B cell (primary cell): Measurements from ENCODE around the gene MAML3. TPM values are rescaled to one million over a fixed set of nuclear protein-coding genes. Genes with fewer than 3 reads are reported as not detected.

Source experiments
- ATAC-seq: fragments of 200-7000 bp; cut with Tn5 transposase; one replicate; pipeline ENCODE4 v1.10.0; 2021; ENCODE audit warnings: low read depth, mild to moderate bottlenecking, moderate number of reproducible peaks, moderate library complexity
- CTCF ChIA-PET: fragments of 350-600 bp; sonication (Branson Sonifier 250); formaldehyde crosslinking; loops from one replicate; lab custom pipeline; 2021; ENCODE audit warnings: antibody characterized with exemption, inconsistent platforms; lab: Charles Lee
- POLR2A ChIA-PET: fragments of 350-600 bp; sonication (Branson Sonifier 250); formaldehyde crosslinking; loops from one replicate; lab custom pipeline; 2021; ENCODE audit warnings: antibody characterized with exemption; lab: Charles Lee
- DNase-seq: peaks from one replicate; pipeline ENCODE4 v3.0.0; 2013
- H2AFZ ChIP-seq: 2 replicates; pipeline ENCODE4 v1.6.1; 2012; ENCODE audit warnings: mild to moderate bottlenecking, low read depth, low read length; ENCODE audit not compliant: insufficient read depth, poor library complexity, severe bottlenecking
- H3K27ac ChIP-seq, 2 donors: 1 replicate in 1 of 2; 2 replicates in 1 of 2; pipeline ENCODE4 v1.5.1; 2012 to 2013; ENCODE audit warnings: low read length in 2 of 2, mild to moderate bottlenecking in 2 of 2, moderate library complexity in 1 of 2
- H3K27me3 ChIP-seq, 4 experiments: fragments of 200-600 bp in 1 of 4; sonication (generic) in 1 of 4; replicated peaks in 1 of 4; 1 replicate in 2 of 4; 2 replicates in 2 of 4; pipeline versions ENCODE4 v1.6.1 to v1.7.0; 2013 to 2016; ENCODE audit warnings: low read length in 3 of 4, mild to moderate bottlenecking in 2 of 4, mixed read lengths in 1 of 4, moderate library complexity in 1 of 4; ENCODE audit not compliant: insufficient read depth in 4 of 4, control insufficient read depth in 3 of 4; ENCODE audit errors: control extremely low read depth in 1 of 4
- H3K36me3 ChIP-seq, 2 experiments: replicated peaks in 1 of 2; 1 replicate in 1 of 2; 2 replicates in 1 of 2; pipeline versions ENCODE4 v1.6.1 to v1.7.1; 2013; ENCODE audit warnings: low read length in 1 of 2; ENCODE audit not compliant: insufficient read depth in 2 of 2, control insufficient read depth in 1 of 2; ENCODE audit errors: control extremely low read depth in 1 of 2, extremely low read depth in 1 of 2
- H3K4me1 ChIP-seq, 2 donors: fragments of 200-600 bp in 1 of 2; sonication (generic) in 1 of 2; 1 replicate in 1 of 2; 2 replicates in 1 of 2; pipeline versions ENCODE4 v1.5.1 to v1.6.1; 2013 to 2017; ENCODE audit warnings: low read length in 2 of 2; ENCODE audit not compliant: control insufficient read depth in 2 of 2, insufficient read depth in 2 of 2
- H3K4me2 ChIP-seq: replicated peaks from 2 replicates; pipeline ENCODE3; 2012; ENCODE audit warnings: mild to moderate bottlenecking, low read depth, low read length; ENCODE audit not compliant: poor library complexity, severe bottlenecking
- H3K4me3 ChIP-seq, 5 experiments: fragments of 200-600 bp in 1 of 5; sonication (generic) in 1 of 5; 1 replicate in 3 of 5; 2 replicates in 2 of 5; pipeline versions ENCODE4 v1.5.1 to v1.7.0; 2011 to 2016; ENCODE audit warnings: low read length in 4 of 5, mild to moderate bottlenecking in 4 of 5, low read depth in 2 of 5, control low read depth in 1 of 5, moderate library complexity in 1 of 5; ENCODE audit not compliant: insufficient read depth in 1 of 5; ENCODE audit errors: control extremely low read depth in 1 of 5, extremely low read depth in 1 of 5
- H3K79me2 ChIP-seq: fragments of 200-600 bp; sonication (generic); one replicate; pipeline ENCODE4 v1.6.0; 2016; ENCODE audit warnings: low read length; ENCODE audit not compliant: control insufficient read depth, insufficient read depth
- H3K9ac ChIP-seq: fragments of 200-600 bp; sonication (generic); 2 replicates; pipeline ENCODE4 v1.6.1; 2017; ENCODE audit warnings: mild to moderate bottlenecking, low read length, moderate library complexity
- H3K9me3 ChIP-seq, 3 donors: one replicate each; pipeline versions ENCODE4 v1.6.1 to v1.7.1; 2013; ENCODE audit warnings: low read length in 2 of 3; ENCODE audit not compliant: control insufficient read depth in 2 of 3, insufficient read depth in 1 of 3; ENCODE audit errors: control extremely low read depth in 1 of 3
- H4K20me1 ChIP-seq: 2 replicates; pipeline ENCODE4 v1.6.0; 2012; ENCODE audit warnings: mild to moderate bottlenecking, low read length; ENCODE audit not compliant: insufficient read depth, control insufficient read depth, poor library complexity, severe bottlenecking
- H3K27ac Mint-ChIP-seq: one replicate; pipeline ENCODE4 v1.8.0; 2021; ENCODE audit warnings: mixed read lengths
- H3K27me3 Mint-ChIP-seq: one replicate; pipeline ENCODE4 v1.8.0; 2021; ENCODE audit warnings: mixed read lengths
- H3K4me1 Mint-ChIP-seq: one replicate; pipeline ENCODE4 v1.8.0; 2021; ENCODE audit warnings: mixed read lengths
- H3K4me3 Mint-ChIP-seq: one replicate; pipeline ENCODE4 v1.8.0; 2021; ENCODE audit warnings: mixed read lengths
- H3K9me3 Mint-ChIP-seq: one replicate; pipeline ENCODE4 v1.8.0; 2022; ENCODE audit warnings: mixed read lengths; ENCODE audit not compliant: insufficient read depth
- EZH2 ChIP-seq: IDR thresholded peaks from 2 replicates; pipeline ENCODE4 v1.6.1; 2012; ENCODE audit warnings: borderline replicate concordance, low read depth, mild to moderate bottlenecking, moderate library complexity, low read length; ENCODE audit not compliant: insufficient read depth, poor library complexity, severe bottlenecking
- WGBS: methylation state at CpG from one replicate; pipeline ENCODE4 v1.1.5; 2013; ENCODE audit warnings: missing lambda C conversion rate; ENCODE audit not compliant: insufficient coverage; 5-methylcytosine and 5-hydroxymethylcytosine counted together
- intact Hi-C: fragments of 100-400 bp; cut with micrococcal nuclease; formaldehyde crosslinking; loops from one replicate; pipeline ENCODE4 v1.10.0; 2022
- polyA plus RNA-seq: library from polyadenylated mRNA; depleted of rRNA; stranded (reverse); fragments of >200 nt; gene quantifications from 2 replicates; pipeline ENCODE4 v1.2.3, GENCODE V29; 2012
- total RNA-seq, 2 donors: library from RNA; stranded (reverse); fragments of 120-200 nt in 1 of 2; gene quantifications; 1 replicate in 1 of 2; 2 replicates in 1 of 2; pipeline versions ENCODE4 v1.2.3 to v1.2.4, GENCODE V29; 2013 to 2022
- TF ChIP-seq, protein P1 (sequence below): fragments of 200-600 bp; IDR thresholded peaks from one replicate; pipeline ENCODE4 v1.8.0; 2022; ENCODE audit warnings: antibody characterized with exemption, mild to moderate bottlenecking

The MAML3 gene
- total and polyA plus RNA-seq, 2 donors (not counting 1 experiment from before 2014, with no cell fraction given), result 0.94 to 5.3 TPM

DNA sequence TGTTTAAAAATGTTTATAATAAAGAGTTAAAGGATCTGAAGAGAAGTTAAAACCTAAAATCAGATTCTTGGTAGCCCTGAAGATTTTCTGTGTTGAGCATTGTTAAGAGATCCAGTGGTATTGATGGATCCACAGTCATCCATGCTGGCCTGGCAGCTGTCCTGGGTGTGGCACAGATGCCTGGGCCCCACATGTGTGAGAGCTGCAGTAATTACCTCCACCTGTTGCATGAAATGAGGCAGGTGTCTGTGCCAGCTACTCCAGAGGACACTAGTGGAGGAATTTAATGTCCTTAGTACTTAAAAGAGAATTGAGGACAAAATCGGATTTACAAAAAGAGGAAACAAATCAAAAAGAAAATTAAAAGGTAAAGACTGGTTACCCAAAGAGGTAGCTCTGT is 444.3 kb downstream of the MAML3 start:
- Mint-ChIP-seq H3K27ac (no peak overlapping the region), H3K4me1 (no peaks in the 10 kb centered on the region), H3K9me3 (no peaks in the 10 kb centered on the region), H3K27me3 (no peaks in the 10 kb centered on the region), H3K4me3 (no peak overlapping the region)
- no peak overlapping the region for H3K27ac ChIP-seq
- H3K4me1 ChIP-seq, result no peaks in the 10 kb centered on the region
- no peak overlapping the region for H3K9ac ChIP-seq
- peaks cover 0 to 1% of the 10 kb centered on the region in 2 experiments for H3K36me3 ChIP-seq
- no peaks in the 10 kb centered on the region for H3K27me3 ChIP-seq
- no peaks in the 10 kb centered on the region for H3K79me2 ChIP-seq
- no peak for TF ChIP-seq EZH2
- TF ChIP-seq, protein P1, sequence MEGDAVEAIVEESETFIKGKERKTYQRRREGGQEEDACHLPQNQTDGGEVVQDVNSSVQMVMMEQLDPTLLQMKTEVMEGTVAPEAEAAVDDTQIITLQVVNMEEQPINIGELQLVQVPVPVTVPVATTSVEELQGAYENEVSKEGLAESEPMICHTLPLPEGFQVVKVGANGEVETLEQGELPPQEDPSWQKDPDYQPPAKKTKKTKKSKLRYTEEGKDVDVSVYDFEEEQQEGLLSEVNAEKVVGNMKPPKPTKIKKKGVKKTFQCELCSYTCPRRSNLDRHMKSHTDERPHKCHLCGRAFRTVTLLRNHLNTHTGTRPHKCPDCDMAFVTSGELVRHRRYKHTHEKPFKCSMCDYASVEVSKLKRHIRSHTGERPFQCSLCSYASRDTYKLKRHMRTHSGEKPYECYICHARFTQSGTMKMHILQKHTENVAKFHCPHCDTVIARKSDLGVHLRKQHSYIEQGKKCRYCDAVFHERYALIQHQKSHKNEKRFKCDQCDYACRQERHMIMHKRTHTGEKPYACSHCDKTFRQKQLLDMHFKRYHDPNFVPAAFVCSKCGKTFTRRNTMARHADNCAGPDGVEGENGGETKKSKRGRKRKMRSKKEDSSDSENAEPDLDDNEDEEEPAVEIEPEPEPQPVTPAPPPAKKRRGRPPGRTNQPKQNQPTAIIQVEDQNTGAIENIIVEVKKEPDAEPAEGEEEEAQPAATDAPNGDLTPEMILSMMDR, result no peak
- H3K4me2 ChIP-seq, result no peak overlapping the region
- ChIA-PET CTCF (no interaction called here), POLR2A (no interaction called here)
- intact Hi-C loops, result no loop called here
- no peak for DNase-seq
- H2AFZ ChIP-seq, result no peak overlapping the region
- ATAC-seq, result no peak
- H4K20me1 ChIP-seq, result no peaks in the 10 kb centered on the region
- H3K4me3 ChIP-seq, result no peak overlapping the region
- WGBS, result no CpG with 5 or more reads among the region's 1 CpG
- H3K9me3 ChIP-seq, result peaks cover 0 to 3% (median 0%) of the 10 kb centered on the region in 3 donors

GRCh38 chr4:139704915-139705485 is 449.0 kb downstream of the MAML3 start:
- Histone ChIP-seq H3K27me3 (no peaks in the 10 kb centered on the region), H3K9me3 (peaks cover 0 to 3% (median 0%) of the 10 kb centered on the region in 3 donors), H3K79me2 (no peaks in the 10 kb centered on the region), H3K27ac (no peak overlapping the region), H3K4me2 (no peak overlapping the region), H3K4me3 (no peak overlapping the region), H3K9ac (no peak overlapping the region), H3K36me3 (peaks cover 0 to under 1% of the 10 kb centered on the region in 2 experiments), H2AFZ (no peak overlapping the region), H4K20me1 (no peaks in the 10 kb centered on the region), H3K4me1 (no peaks in the 10 kb centered on the region)
- H3K9me3 Mint-ChIP-seq, result no peaks in the 10 kb centered on the region
- H3K27me3 Mint-ChIP-seq, result no peaks in the 10 kb centered on the region
- no peaks in the 10 kb centered on the region for H3K4me1 Mint-ChIP-seq
- no peak for ATAC-seq
- intact Hi-C loops, result no loop called here
- WGBS, result 100% methylated on average over 3 of the region's 4 CpGs
- ChIA-PET POLR2A (no interaction called here), CTCF (interaction anchor here (0.7 to 1.0 kb wide), 2 partner anchors 16 to 30 kb away, joined by 3 read pairs; no protein-coding TSS in a partner anchor)
- TF ChIP-seq, protein P1, result no peak
- no peak overlapping the region for H3K4me3 Mint-ChIP-seq
- DNase-seq, result no peak
- H3K27ac Mint-ChIP-seq, result no peak overlapping the region
